ENCODE data around the gene DAAM1.
A peak's percentile ranks its signal among the peaks of the same experiment; 100 is the strongest.

DAAM1 gene

GRCh38 chr14:59187802-59188460 is 536 bp upstream of the DAAM1 start:
- DNase-seq (ENCODE audit: low read depth), result no peak

- peak; percentile 9 for DNase-seq (ENCODE audit: low read depth)
Measured at GRCh38 chr14:59189091-59189785, 771 bp downstream of the DAAM1 start.

- DNase-seq (ENCODE audit: low read depth), result peak; percentile 41
Measured at GRCh38 chr14:59189786-59190368, 1.4 kb downstream of the DAAM1 start.

GRCh38 chr14:59190372-59190771 is 1.9 kb downstream of the DAAM1 start:
- no peak for DNase-seq (ENCODE audit: low read depth)

- no peak for DNase-seq (ENCODE audit: low read depth)
Measured at GRCh38 chr14:59195912-59196311, 7.4 kb downstream of the DAAM1 start.

GRCh38 chr14:59197695-59198262 is 9.3 kb downstream of the DAAM1 start:
- no peak for DNase-seq (ENCODE audit: low read depth)

GRCh38 chr14:59199205-59199604 is 10.7 kb downstream of the DAAM1 start:
- DNase-seq (ENCODE audit: low read depth), result no peak

GRCh38 chr14:59199614-59200013 is 11.1 kb downstream of the DAAM1 start:
- DNase-seq (ENCODE audit: low read depth), result no peak

- no peak for DNase-seq (ENCODE audit: low read depth)
Measured at GRCh38 chr14:59200195-59200594, 11.7 kb downstream of the DAAM1 start.

- DNase-seq (ENCODE audit: low read depth), result no peak
Measured at GRCh38 chr14:59202031-59202430, 13.6 kb downstream of the DAAM1 start.

- DNase-seq (ENCODE audit: low read depth), result no peak
Measured at GRCh38 chr14:59204305-59204704, 15.8 kb downstream of the DAAM1 start.

GRCh38 chr14:59206892-59207291 is 18.4 kb downstream of the DAAM1 start:
- no peak for DNase-seq (ENCODE audit: low read depth)

- DNase-seq (ENCODE audit: low read depth), result no peak
Measured at GRCh38 chr14:59207506-59207933, 19.1 kb downstream of the DAAM1 start.

GRCh38 chr14:59208224-59208814 is 19.9 kb downstream of the DAAM1 start:
- no peak for DNase-seq (ENCODE audit: low read depth)

GRCh38 chr14:59208954-59209353 is 20.5 kb downstream of the DAAM1 start:
- DNase-seq (ENCODE audit: low read depth), result no peak

GRCh38 chr14:59210621-59211020 is 22.2 kb downstream of the DAAM1 start:
- no peak for DNase-seq (ENCODE audit: low read depth)

GRCh38 chr14:59213368-59214315 is 25.2 kb downstream of the DAAM1 start:
- no peak for DNase-seq (ENCODE audit: low read depth)

GRCh38 chr14:59214702-59215302 is 26.3 kb downstream of the DAAM1 start:
- no peak for DNase-seq (ENCODE audit: low read depth)

GRCh38 chr14:59215322-59215721 is 26.9 kb downstream of the DAAM1 start:
- no peak for DNase-seq (ENCODE audit: low read depth)

GRCh38 chr14:59215757-59216156 is 27.3 kb downstream of the DAAM1 start:
- no peak for DNase-seq (ENCODE audit: low read depth)

- DNase-seq (ENCODE audit: low read depth), result no peak
Measured at GRCh38 chr14:59217011-59217410, 28.5 kb downstream of the DAAM1 start.

Data from stimulated activated CD4-positive, alpha-beta T cell treated with anti-CD3 and anti-CD28 coated beads, Interleukin-2, amount 100 ng/mL, for 4 hours (primary cell).